SK-N-SH treated with all-trans-retinoic acid at 6 μM for 48 hours (cell line): ENCODE results near the gene PKNOX2.

ENCODE experiments used
- ATAC-seq: fragments of 200-7000 bp; cut with Tn5 transposase; 3 replicates; pipeline ENCODE4 v1.9.1; 2020; ENCODE audit warnings: mild to moderate bottlenecking, moderate library complexity
- ARNTL ChIP-seq: fragments of 450-650 bp; formaldehyde crosslinking; IDR thresholded peaks from 2 replicates; pipeline ENCODE4 v1.5.0; 2020; ENCODE audit warnings: low read depth, mild to moderate bottlenecking, moderate library complexity, borderline replicate concordance
- BACH2 ChIP-seq: fragments of 250-450 bp; sonication (Bioruptor Pico); IDR thresholded peaks from 2 replicates; pipeline ENCODE4 v1.9.0; 2021; ENCODE audit warnings: mild to moderate bottlenecking, borderline replicate concordance
- CREB5 ChIP-seq: fragments of 250-450 bp; sonication (Bioruptor Pico); IDR thresholded peaks from 2 replicates; pipeline ENCODE4 v1.5.1; 2020; ENCODE audit warnings: low read depth, mild to moderate bottlenecking, moderate library complexity
- CSDC2 ChIP-seq: fragments of 250-450 bp; sonication (Bioruptor Pico); IDR thresholded peaks from 2 replicates; pipeline ENCODE4 v1.5.0; 2020; ENCODE audit warnings: mild to moderate bottlenecking, moderate library complexity
- CSRNP3 ChIP-seq: fragments of 250-450 bp; sonication (Bioruptor Pico); IDR thresholded peaks from 2 replicates; pipeline ENCODE4 v1.5.1; 2021; ENCODE audit warnings: mild to moderate bottlenecking, moderate library complexity
- GLIS3 ChIP-seq: fragments of 250-450 bp; sonication (Bioruptor Pico); IDR thresholded peaks from 2 replicates; pipeline ENCODE4 v1.5.0; 2020; ENCODE audit warnings: mild to moderate bottlenecking, moderate library complexity
- ISL1 ChIP-seq: fragments of 250-450 bp; sonication (Bioruptor Pico); IDR thresholded peaks from 2 replicates; pipeline ENCODE4 v2.1.2; 2022; ENCODE audit warnings: mild to moderate bottlenecking, moderate library complexity
- OSR1 ChIP-seq: fragments of 250-450 bp; sonication (Bioruptor Pico); IDR thresholded peaks from 2 replicates; pipeline ENCODE4 v1.8.0; 2022; ENCODE audit warnings: moderate library complexity, mild to moderate bottlenecking, inconsistent platforms
- PATZ1 ChIP-seq: fragments of 250-450 bp; sonication (Bioruptor Pico); IDR thresholded peaks from 2 replicates; pipeline ENCODE4 v1.8.0; 2020; ENCODE audit warnings: mild to moderate bottlenecking, moderate library complexity, borderline replicate concordance
- POU6F1 ChIP-seq: fragments of 250-450 bp; sonication (Bioruptor Pico); IDR thresholded peaks from 2 replicates; pipeline ENCODE4 v1.8.0; 2021; ENCODE audit warnings: low read depth, mild to moderate bottlenecking, moderate library complexity, borderline replicate concordance
- PPARA ChIP-seq: fragments of 250-450 bp; sonication (Bioruptor Pico); IDR thresholded peaks from 2 replicates; pipeline ENCODE4 v1.5.0; 2020; ENCODE audit warnings: mild to moderate bottlenecking, borderline replicate concordance
- RARB ChIP-seq: fragments of 250-450 bp; sonication (Bioruptor Pico); IDR thresholded peaks from 2 replicates; pipeline ENCODE4 v1.8.0; 2021; ENCODE audit warnings: mild to moderate bottlenecking, moderate library complexity
- SNAI2 ChIP-seq: fragments of 250-450 bp; sonication (Bioruptor Pico); IDR thresholded peaks from 2 replicates; pipeline ENCODE4 v1.5.0; 2020; ENCODE audit warnings: mild to moderate bottlenecking, moderate library complexity
- TCF4 ChIP-seq: fragments of 250-450 bp; sonication (Bioruptor Pico); IDR thresholded peaks from 2 replicates; pipeline ENCODE4 v1.8.0; 2021; ENCODE audit warnings: mild to moderate bottlenecking, moderate library complexity, borderline replicate concordance
- TOX ChIP-seq: fragments of 250-450 bp; sonication (Bioruptor Pico); IDR thresholded peaks from 2 replicates; pipeline ENCODE4 v1.8.0; 2021; ENCODE audit warnings: mild to moderate bottlenecking, moderate library complexity, borderline replicate concordance
- TSHZ2 ChIP-seq: fragments of 250-450 bp; sonication (Bioruptor Pico); IDR thresholded peaks from 2 replicates; pipeline ENCODE4 v1.5.0; 2020; ENCODE audit warnings: mild to moderate bottlenecking, moderate library complexity
- ZC3H10 ChIP-seq: fragments of 250-450 bp; sonication (Bioruptor Pico); IDR thresholded peaks from 2 replicates; pipeline ENCODE4 v1.5.1; 2021; ENCODE audit warnings: mild to moderate bottlenecking, moderate library complexity
- ZFP3 ChIP-seq: fragments of 250-450 bp; sonication (Bioruptor Pico); IDR thresholded peaks from 2 replicates; pipeline ENCODE4 v1.5.0; 2020; ENCODE audit warnings: mild to moderate bottlenecking, moderate library complexity
- ZFP30 ChIP-seq: fragments of 450-650 bp; formaldehyde crosslinking; IDR thresholded peaks from 2 replicates; pipeline ENCODE4 v1.5.0; 2022; ENCODE audit warnings: mild to moderate bottlenecking, moderate library complexity
- ZNF565 ChIP-seq: fragments of 450-650 bp; formaldehyde crosslinking; conservative IDR thresholded peaks from 2 replicates; pipeline ENCODE4 v1.5.0; 2020; ENCODE audit warnings: low read depth, mild to moderate bottlenecking, moderate library complexity
- ZNF8 ChIP-seq: fragments of 450-650 bp; formaldehyde crosslinking; IDR thresholded peaks from 2 replicates; pipeline ENCODE4 v1.5.0; 2020; ENCODE audit warnings: mild to moderate bottlenecking, moderate library complexity

PKNOX2 gene

GRCh38 chr11:125389339-125390166, 225.0 kb downstream of the PKNOX2 start:
- ATAC-seq: no peak
- TF ChIP-seq ZNF8 (CRISPR knock-in tag) (no peak), POU6F1 (CRISPR knock-in tag) (no peak), ZFP3 (CRISPR knock-in tag) (no peak), ISL1 (CRISPR knock-in tag) (no peak), TOX (CRISPR knock-in tag) (no peak), CREB5 (CRISPR knock-in tag) (no peak), BACH2 (CRISPR knock-in tag) (no peak), TCF4 (CRISPR knock-in tag) (no peak), GLIS3 (CRISPR knock-in tag) (no peak), TSHZ2 (CRISPR knock-in tag) (no peak), ZNF565 (no peak), PPARA (CRISPR knock-in tag) (no peak), OSR1 (CRISPR knock-in tag) (no peak), ZC3H10 (CRISPR knock-in tag) (no peak), CSDC2 (CRISPR knock-in tag) (no peak), ZFP30 (CRISPR knock-in tag) (no peak), RARB (no peak), ARNTL (CRISPR knock-in tag) (no peak), CSRNP3 (CRISPR knock-in tag) (no peak)

- TF ChIP-seq BACH2 (CRISPR knock-in tag): no peak
- TF ChIP-seq ZNF8 (CRISPR knock-in tag): no peak
- no peak for TF ChIP-seq GLIS3 (CRISPR knock-in tag)
- TF ChIP-seq CSRNP3 (CRISPR knock-in tag): no peak
- TF ChIP-seq ZFP3 (CRISPR knock-in tag): 0 out of 2 replicates have a peak, but pooled peaks have one; percentile 27
- no peak for TF ChIP-seq CSDC2 (CRISPR knock-in tag)
- no peak for TF ChIP-seq PATZ1
- TF ChIP-seq TOX (CRISPR knock-in tag): no peak
- TF ChIP-seq SNAI2 (CRISPR knock-in tag): no peak
- peak; percentile 57 for TF ChIP-seq ISL1 (CRISPR knock-in tag)
- 0 out of 2 replicates have a peak, but pooled peaks have one; percentile 28 for TF ChIP-seq CREB5 (CRISPR knock-in tag)
- peak; percentile 69 for TF ChIP-seq TSHZ2 (CRISPR knock-in tag)
- peak; percentile 70; the same call in 1 of the 2 replicates for TF ChIP-seq TCF4 (CRISPR knock-in tag)
- TF ChIP-seq ZFP30 (CRISPR knock-in tag): no peak
- no peak for TF ChIP-seq RARB
- no peak for TF ChIP-seq OSR1 (CRISPR knock-in tag)
- peak; percentile 20; the same call in 2 of the 3 replicates for ATAC-seq
Observed at GRCh38 chr11:125390946-125391345, 226.4 kb downstream of the PKNOX2 start.
